GM19468 (cell line): ENCODE measurements around the gene ZSCAN4.

Experiments
- ATAC-seq: cut with Tn5 transposase; IDR thresholded peaks from one replicate; pipeline ENCODE4 v1.9.1; 2021; ENCODE audit warnings: mild to moderate bottlenecking, moderate library complexity, moderate number of reproducible peaks; ENCODE audit not compliant: unreplicated experiment; ENCODE audit errors: extremely low read depth

ZSCAN4 gene, protein sequence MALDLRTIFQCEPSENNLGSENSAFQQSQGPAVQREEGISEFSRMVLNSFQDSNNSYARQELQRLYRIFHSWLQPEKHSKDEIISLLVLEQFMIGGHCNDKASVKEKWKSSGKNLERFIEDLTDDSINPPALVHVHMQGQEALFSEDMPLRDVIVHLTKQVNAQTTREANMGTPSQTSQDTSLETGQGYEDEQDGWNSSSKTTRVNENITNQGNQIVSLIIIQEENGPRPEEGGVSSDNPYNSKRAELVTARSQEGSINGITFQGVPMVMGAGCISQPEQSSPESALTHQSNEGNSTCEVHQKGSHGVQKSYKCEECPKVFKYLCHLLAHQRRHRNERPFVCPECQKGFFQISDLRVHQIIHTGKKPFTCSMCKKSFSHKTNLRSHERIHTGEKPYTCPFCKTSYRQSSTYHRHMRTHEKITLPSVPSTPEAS

GRCh38 chr19:57668635-57669034 lies at the start of gene ZSCAN4:
Gene ZSCAN4, plus strand, starts transcription at chr19:57668935. Its CDS starts 7,211 bp downstream, at chr19:57676146.
- ATAC-seq: no peak

- no peak for ATAC-seq
Measured at GRCh38 chr19:57620673-57621348, 47.9 kb upstream of the ZSCAN4 start.

DNA sequence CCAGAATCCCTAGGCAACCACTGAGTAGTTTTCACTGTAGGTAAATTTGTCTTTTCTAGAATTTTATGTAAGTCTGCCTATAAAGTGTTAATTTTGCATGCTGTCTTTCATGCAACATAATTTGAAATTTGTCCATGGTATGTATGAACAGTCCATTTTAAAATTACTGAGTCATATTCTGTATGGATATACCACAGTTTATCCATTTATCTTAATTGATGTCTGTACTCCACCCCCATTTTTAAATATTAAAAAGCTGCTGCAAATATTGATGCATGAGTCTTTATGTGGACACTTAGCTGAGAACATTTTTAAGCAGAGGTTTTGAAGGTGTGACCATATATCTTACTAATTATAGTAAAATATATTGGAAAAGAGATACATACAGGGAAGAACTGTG lies 45.6 kb upstream of the ZSCAN4 start:
- no peak for ATAC-seq

- peak; percentile 70 for ATAC-seq
Measured at GRCh38 chr19:57632987-57633831, 35.5 kb upstream of the ZSCAN4 start, which contains the start of gene ZNF211. Gene ZNF211, plus strand, starts transcription at chr19:57633168. Its CDS starts 179 bp downstream, at chr19:57633347.

GRCh38 chr19:57633832-57634131 lies 35.0 kb upstream of the ZSCAN4 start:
- no peak for ATAC-seq

DNA sequence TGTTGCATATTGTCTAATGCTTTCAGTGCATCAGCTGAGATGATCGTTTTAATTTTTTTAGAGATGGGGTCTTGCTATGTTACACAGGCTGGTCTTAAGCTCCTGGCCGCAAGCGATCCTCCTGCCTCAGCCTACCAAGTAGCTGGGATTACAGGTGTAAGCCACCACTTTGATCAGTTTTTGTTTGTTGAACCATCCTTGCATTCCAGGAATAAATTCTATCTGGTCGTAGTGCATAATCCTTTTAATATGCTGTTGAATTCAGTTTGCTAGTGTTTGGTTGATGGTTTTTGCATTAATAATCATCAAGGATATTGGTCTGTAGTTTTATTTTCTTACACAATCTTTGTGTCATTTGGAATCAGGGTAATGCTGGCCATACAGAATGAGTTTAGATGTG lies 31.4 kb upstream of the ZSCAN4 start:
- no peak for ATAC-seq

DNA sequence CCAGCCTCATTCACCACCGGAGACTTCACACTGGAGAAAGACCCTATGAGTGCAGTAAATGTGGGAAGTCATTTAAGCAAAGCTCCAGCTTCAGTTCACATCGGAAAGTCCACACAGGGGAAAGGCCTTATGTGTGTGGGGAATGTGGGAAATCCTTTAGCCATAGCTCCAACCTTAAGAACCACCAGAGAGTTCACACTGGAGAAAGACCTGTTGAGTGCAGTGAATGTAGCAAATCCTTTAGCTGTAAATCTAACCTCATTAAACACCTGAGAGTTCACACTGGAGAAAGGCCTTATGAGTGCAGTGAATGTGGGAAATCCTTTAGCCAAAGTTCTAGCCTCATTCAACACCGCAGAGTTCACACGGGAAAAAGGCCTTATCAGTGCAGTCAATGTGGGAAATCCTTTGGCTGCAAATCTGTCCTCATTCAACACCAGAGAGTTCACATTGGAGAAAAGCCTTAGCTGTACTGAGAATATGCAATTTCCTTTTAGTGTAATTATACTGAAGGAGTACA lies 27.0 kb upstream of the ZSCAN4 start:
- ATAC-seq: no peak

DNA sequence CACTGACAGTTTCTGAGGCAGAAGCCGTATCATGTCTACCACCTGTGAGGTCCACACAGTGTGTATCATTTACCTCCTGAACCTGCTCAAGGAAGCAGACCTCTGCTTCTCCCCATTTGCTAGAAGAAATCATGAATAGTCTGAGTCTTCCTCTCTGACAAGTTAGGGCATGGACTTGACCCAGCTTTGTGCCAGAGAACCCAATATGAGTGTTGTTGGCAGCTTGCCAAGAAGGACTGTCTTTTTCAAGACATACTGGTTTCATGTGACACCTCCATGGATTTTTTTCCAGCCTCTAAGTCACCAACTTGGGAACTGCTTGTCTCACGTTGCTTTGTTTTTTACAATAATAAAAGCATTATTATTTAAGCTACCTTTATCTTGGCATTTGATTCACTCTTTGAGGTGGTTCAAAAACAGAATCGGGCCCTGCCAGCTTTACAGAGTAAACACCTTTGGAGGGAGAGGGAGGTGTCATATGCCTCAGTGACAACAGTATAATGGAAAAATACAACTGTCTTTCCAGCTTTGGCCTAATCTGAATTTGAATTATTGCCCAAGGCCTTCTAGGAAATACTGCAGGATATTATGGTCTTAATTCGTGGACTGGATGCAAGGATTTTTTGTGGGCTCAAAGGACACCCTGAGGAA lies 26.2 kb upstream of the ZSCAN4 start:
- no peak for ATAC-seq

DNA sequence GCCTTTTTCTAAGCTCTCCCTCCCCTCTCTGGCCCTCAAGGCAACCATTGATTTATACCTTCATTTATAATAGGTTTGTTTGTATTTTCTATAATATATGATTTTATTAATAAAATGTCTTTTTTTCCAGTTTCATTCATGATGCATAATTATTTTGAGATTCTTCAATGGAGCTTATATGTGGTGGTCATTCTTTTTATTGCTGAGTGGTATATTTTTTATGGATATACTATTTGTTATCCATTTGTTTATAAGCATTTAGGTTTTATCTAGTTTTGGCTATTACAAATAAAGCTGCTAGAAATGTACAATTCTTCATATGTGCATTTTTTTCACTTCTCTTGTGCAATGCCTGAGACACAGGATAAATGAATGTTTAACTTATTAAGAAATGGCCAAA lies 25.0 kb upstream of the ZSCAN4 start:
- ATAC-seq: no peak

GRCh38 chr19:57648331-57649003 lies 20.3 kb upstream of the ZSCAN4 start:
- ATAC-seq: no peak

DNA sequence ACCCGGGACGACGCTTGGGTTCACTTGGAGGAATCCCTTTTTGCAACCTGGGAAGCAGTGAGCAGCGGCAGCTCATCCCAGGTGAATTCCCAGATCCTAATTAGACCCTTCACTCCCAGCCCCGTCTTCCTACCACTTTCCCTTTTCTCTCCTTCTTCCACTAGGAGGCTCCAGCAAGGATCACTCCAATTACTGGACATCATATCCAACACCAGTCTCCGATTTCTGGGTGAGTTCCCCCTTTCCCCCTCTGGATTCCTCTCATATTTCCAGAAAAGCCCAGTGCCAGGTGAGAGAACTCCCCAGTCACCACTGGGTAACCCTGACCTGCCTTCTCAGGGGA lies 17.1 kb upstream of the ZSCAN4 start:
- no peak for ATAC-seq

- ATAC-seq: no peak
Measured at GRCh38 chr19:57653689-57654088, 15.0 kb upstream of the ZSCAN4 start.

DNA sequence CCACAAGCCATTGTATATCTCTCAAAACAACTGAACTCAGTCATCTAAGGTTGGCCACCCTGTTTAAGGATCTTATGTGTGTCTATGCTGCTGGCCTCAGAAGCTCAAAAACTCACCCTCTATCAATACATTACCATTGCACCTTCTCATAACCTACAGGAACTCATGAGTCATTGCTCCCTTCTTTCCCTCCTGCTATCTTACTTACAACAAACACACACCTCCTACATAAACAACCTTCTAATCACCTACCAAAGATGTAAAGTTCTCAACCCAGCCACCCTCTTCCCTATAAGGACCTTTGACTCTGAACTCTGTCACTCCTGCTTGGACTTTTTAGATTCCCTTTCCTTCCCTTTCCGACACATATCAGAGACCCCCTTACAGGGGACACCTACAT lies 13.3 kb upstream of the ZSCAN4 start:
- ATAC-seq: no peak

- ATAC-seq: no peak
Measured at GRCh38 chr19:57656346-57656745, 12.4 kb upstream of the ZSCAN4 start.

DNA sequence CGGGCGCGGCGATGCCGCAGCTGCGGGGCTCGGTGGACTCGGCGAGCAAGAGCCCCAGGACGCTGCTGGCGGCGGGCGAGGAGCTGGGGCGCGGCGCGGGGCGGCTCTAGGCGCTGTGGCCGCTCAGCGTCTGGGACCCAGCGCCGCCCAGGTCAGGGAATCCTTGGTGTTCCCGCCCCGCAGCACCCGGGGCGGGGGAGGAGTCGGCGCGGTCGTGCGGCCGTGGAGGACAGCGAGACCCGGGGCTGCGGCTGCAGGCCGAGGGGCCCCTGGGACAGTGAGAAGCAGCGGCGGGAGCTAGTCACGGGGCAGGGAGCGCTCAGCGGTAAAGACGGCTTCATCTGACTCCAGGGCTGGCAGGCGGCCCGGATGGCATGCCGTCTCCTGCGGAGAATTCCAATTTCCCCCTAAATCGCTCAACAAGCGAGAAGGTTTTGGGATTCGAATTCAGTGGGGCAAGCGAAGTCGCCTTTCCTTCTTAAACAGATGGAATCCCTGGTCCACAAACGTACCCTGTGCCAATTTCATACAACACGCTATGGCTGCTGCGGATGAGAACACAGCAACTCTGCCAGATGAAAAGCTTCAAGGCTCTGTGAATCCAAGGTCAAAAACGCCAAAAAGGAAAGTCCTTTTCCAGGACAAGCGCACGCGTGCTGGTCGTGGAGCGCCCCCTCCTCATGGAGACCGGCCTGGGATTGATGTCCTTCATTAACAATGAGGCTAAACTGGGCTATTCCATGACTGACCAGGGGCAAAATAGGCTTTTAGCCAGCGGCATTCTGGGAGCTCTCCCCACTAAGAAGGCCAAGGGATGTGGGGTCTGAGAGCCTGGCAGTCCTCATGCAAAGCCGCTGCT lies 4.2 kb upstream of the ZSCAN4 start:
- ATAC-seq: no peak

GRCh38 chr19:57665261-57665806 lies 3.4 kb upstream of the ZSCAN4 start:
- no peak for ATAC-seq

GRCh38 chr19:57667228-57667627 lies 1.5 kb upstream of the ZSCAN4 start:
- ATAC-seq: no peak

DNA sequence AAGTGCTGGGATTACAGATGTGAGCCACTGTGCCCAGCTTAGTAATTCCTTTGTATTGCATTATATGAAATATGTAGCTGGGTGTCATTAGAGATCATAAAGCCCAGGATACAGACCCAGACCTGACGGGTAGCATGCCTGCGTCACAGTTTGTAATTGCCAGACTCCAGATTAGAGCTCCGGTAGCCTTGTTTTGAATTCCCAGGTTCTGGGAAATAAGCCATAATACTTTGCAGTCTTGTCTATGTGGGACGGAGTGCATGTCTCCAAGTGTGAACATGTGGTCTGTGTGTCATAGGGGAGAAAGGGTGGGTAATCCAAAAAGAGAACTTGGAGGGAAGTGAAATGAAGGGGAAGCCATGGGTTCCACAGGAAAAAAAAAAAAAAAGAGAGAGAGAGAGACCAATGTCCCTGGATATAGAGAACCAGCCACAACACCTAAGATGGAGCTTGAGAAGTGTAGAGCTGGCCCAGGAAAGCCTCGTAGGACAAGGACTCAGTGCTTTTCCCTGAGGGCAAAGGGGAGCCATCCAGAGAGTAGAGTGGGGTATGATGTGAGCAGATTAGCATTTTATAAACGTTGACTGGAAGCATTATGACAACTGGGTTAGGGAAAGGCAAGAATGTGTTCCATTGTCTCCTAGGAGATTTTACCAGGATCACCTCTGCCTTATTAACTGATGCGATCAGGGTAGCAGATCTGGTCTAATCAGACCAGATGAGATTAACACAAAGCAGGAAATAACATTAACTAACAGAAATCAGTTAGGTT lies 2.6 kb downstream of the ZSCAN4 start:
- no peak for ATAC-seq
